K562 (cell line): ENCODE measurements around the gene SMYD2. TPM values are rescaled to one million over a fixed set of nuclear protein-coding genes. Genes with fewer than 3 reads are reported as not detected.

Experiments used
- ATAC-seq: fragments of 200-7000 bp; cut with Tn5 transposase; 3 replicates; pipeline ENCODE4 v1.9.1; 2020; ENCODE audit warnings: moderate library complexity
- BruUV-seq: library from RNA; stranded (reverse); fragments of 400-500 nt; replicated peaks from 2 replicates; lab custom pipeline; 2021; lab: Mats Ljungman, UMichigan
- CTCF ChIA-PET: fragments of 300-600 bp; formaldehyde crosslinking; extraction: SDS; loops from one replicate; lab custom pipeline; 2021; ENCODE audit warnings: low intra/inter-chr PET ratio; lab: Yijun Ruan, JAX
- POLR2A ChIA-PET: fragments of 300-600, 350-650 bp; sonication (Branson Sonifier 250); formaldehyde crosslinking; extraction: SDS; loops from one replicate; lab custom pipeline; 2021; ENCODE audit warnings: antibody characterized with exemption, inconsistent platforms; lab: Yijun Ruan, JAX
- DNase-seq, 4 experiments: peaks; one replicate each; pipeline versions ENCODE4 v3.0.0 to v3.0.0-alpha.2; 2011 to 2018; ENCODE audit warnings: low spot score in 3 of 4, mixed read lengths in 3 of 4; ENCODE audit errors: extremely low read depth in 1 of 4
- FAIRE-seq: peaks from 2 replicates; lab custom pipeline; 2011; peaks lifted over from hg19 to GRCh38; lab: Jason Lieb, UNC
- H2AFZ ChIP-seq: 2 replicates; pipeline ENCODE4 v1.6.0; 2011; ENCODE audit warnings: low read depth, low read length, control low read depth, inconsistent platforms
- H3K27ac ChIP-seq: fragments of 200-600 bp; 3 replicates; pipeline ENCODE4 v1.8.0; 2011; ENCODE audit warnings: low read depth, mild to moderate bottlenecking, control low read depth, inconsistent platforms, low read length, moderate library complexity, mixed read lengths; ENCODE audit errors: extremely low read depth
- H3K27me3 ChIP-seq, 2 experiments: fragments of 300-600 bp in 1 of 2; 2 replicates in 1 of 2; 3 replicates in 1 of 2; pipeline versions ENCODE4 v1.6.0 to v1.8.0; 2011; ENCODE audit warnings: inconsistent platforms in 2 of 2, low read length in 2 of 2, mild to moderate bottlenecking in 1 of 2, mixed read lengths in 1 of 2, moderate library complexity in 1 of 2; ENCODE audit not compliant: control insufficient read depth in 2 of 2, insufficient read depth in 2 of 2
- H3K36me3 ChIP-seq: fragments of 300-600 bp; 3 replicates; pipeline ENCODE4 v1.8.0; 2011; ENCODE audit warnings: mild to moderate bottlenecking, low read length, inconsistent platforms; ENCODE audit not compliant: control insufficient read depth, insufficient read depth
- H3K4me1 ChIP-seq, 2 experiments: fragments of 200-600 bp in 1 of 2; replicated peaks in 1 of 2; 2 replicates in 1 of 2; 3 replicates in 1 of 2; pipeline versions ENCODE4 v1.5.1 to v1.8.0; 2011; ENCODE audit warnings: inconsistent platforms in 2 of 2, low read length in 2 of 2, mild to moderate bottlenecking in 1 of 2, mixed read lengths in 1 of 2, moderate library complexity in 1 of 2; ENCODE audit not compliant: control insufficient read depth in 2 of 2, insufficient read depth in 2 of 2
- H3K4me2 ChIP-seq: 2 replicates; pipeline ENCODE4 v1.6.1; 2011; ENCODE audit warnings: low read length, control low read depth, inconsistent platforms, mixed read lengths; ENCODE audit not compliant: insufficient read depth
- H3K4me3 ChIP-seq: fragments of 200-600 bp; sonication (generic), shearing (Covaris generic); 2 replicates; pipeline ENCODE4 v1.5.1; 2016; ENCODE audit warnings: control low read depth, inconsistent platforms
- H3K79me2 ChIP-seq: fragments of 200-600 bp; 3 replicates; pipeline ENCODE4 v1.8.0; 2011; ENCODE audit warnings: low read length, inconsistent platforms; ENCODE audit not compliant: control insufficient read depth, insufficient read depth
- H3K9ac ChIP-seq, 2 experiments: 2 replicates each; pipeline versions ENCODE4 v1.6.0 to v1.6.1; 2011; ENCODE audit warnings: low read depth in 2 of 2, low read length in 2 of 2, control low read depth in 1 of 2, inconsistent platforms in 1 of 2, mild to moderate bottlenecking in 1 of 2, mixed read lengths in 1 of 2; ENCODE audit not compliant: insufficient read depth in 1 of 2
- H3K9me1 ChIP-seq: one replicate; pipeline ENCODE4 v1.6.0; 2011; ENCODE audit warnings: inconsistent platforms, mild to moderate bottlenecking, low read length, moderate library complexity; ENCODE audit not compliant: control insufficient read depth, insufficient read depth
- H3K9me3 ChIP-seq: replicated peaks from 2 replicates; pipeline ENCODE4 v1.5.1; 2011; ENCODE audit warnings: low read depth, low read length, inconsistent platforms; ENCODE audit not compliant: control insufficient read depth, insufficient read depth
- H4K20me1 ChIP-seq: replicated peaks from 2 replicates; pipeline ENCODE4 v1.6.1; 2011; ENCODE audit warnings: low read length, inconsistent platforms, mixed read lengths; ENCODE audit not compliant: control insufficient read depth, insufficient read depth
- ARID1B ChIP-seq: fragments of 450-650 bp; IDR thresholded peaks from 2 replicates; pipeline ENCODE4 v1.6.1; 2016; ENCODE audit warnings: antibody characterized with exemption, mild to moderate bottlenecking, inconsistent platforms
- ARID3B ChIP-seq: fragments of 250-450 bp; sonication (Bioruptor Pico); IDR thresholded peaks from 2 replicates; pipeline ENCODE4 v1.4.0; 2020; ENCODE audit warnings: borderline replicate concordance
- BACH1 ChIP-seq: fragments of 200-800 bp; sonication (Bioruptor generic); IDR thresholded peaks from 2 replicates; pipeline ENCODE4 v1.6.1; 2016; ENCODE audit warnings: missing genetic modification characterization, missing compliant biosample characterization
- ERF ChIP-seq: fragments of 450-650 bp; formaldehyde crosslinking; IDR thresholded peaks from 2 replicates; pipeline ENCODE4 v1.4.0; 2020; ENCODE audit warnings: mild to moderate bottlenecking, mixed read lengths
- GATAD2B ChIP-seq: fragments of 450-650 bp; IDR thresholded peaks from 2 replicates; pipeline ENCODE4 v1.6.1; 2017; ENCODE audit warnings: mild to moderate bottlenecking, borderline replicate concordance
- NCOA2 ChIP-seq, 2 experiments: fragments of 450-650 bp; IDR thresholded peaks; 2 replicates each; pipeline ENCODE4 v1.6.1; 2018; ENCODE audit warnings: mild to moderate bottlenecking in 2 of 2, moderate library complexity in 1 of 2; ENCODE audit not compliant: partially characterized antibody in 2 of 2
- TCF7L2 ChIP-seq: fragments of 150-350 bp; IDR thresholded peaks from 2 replicates; pipeline ENCODE4 v1.6.1; 2016; ENCODE audit warnings: low read depth, mild to moderate bottlenecking, low read length, moderate library complexity
- TGIF2 ChIP-seq: sonication (generic); formaldehyde crosslinking; IDR thresholded peaks from 2 replicates; pipeline ENCODE4 v1.8.1; 2022; ENCODE audit warnings: mild to moderate bottlenecking, missing genetic modification reagents, moderate library complexity
- WGBS: fragments of 100-300 bp; shearing (Covaris generic); methylation state at CpG from one replicate; pipeline ENCODE4 v1.1.6; 2016; ENCODE audit warnings: low coverage, mixed read lengths; ENCODE audit not compliant: insufficient coverage; ENCODE audit errors: missing lambda C conversion rate; 5-methylcytosine and 5-hydroxymethylcytosine counted together
- in situ Hi-C: fragments of 300-500 bp; cut with MboI; formaldehyde crosslinking; loops from 4 replicates; pipeline ENCODE4 v1.15.0; 2018; ENCODE audit warnings: inconsistent platforms, mixed read lengths
- intact Hi-C: fragments of 100-400 bp; cut with micrococcal nuclease; formaldehyde crosslinking; loops from 2 replicates; pipeline ENCODE4 v1.14.2; 2022
- polyA plus RNA-seq, 8 experiments: library from polyadenylated mRNA; depleted of rRNA in 4 of 8; stranded (reverse) in 5 of 8; unstranded in 3 of 8; fragments of >200 nt; fragmentation: Nextera tagmentation in 2 of 8; fragmentation: Illumina TruSeq in 1 of 8; extraction: Ambion mirVana in 2 of 8; extraction: Trizol in 1 of 8; gene quantifications; 2 replicates each; pipeline versions ENCODE4 v1.2.1 to v1.2.3, GENCODE V29; 2011 to 2014; ENCODE audit warnings: inconsistent platforms in 1 of 8, missing spikeins in 1 of 8
- total RNA-seq, 7 experiments: library from RNA; depleted of rRNA in 6 of 7; stranded (reverse); fragments of >200 nt in 6 of 7; fragmentation: Illumina TruSeq in 2 of 7; extraction: Trizol in 2 of 7; gene quantifications; 2 replicates each; pipeline versions ENCODE4 v1.2.1 to v1.2.3, GENCODE V29; 2011 to 2021; ENCODE audit warnings: low replicate concordance in 1 of 7

SMYD2 gene
- total and polyA plus RNA-seq, 9 of the 15 experiments (the other 6 are each of a cell fraction or from before 2014, with no cell fraction given) = 13.8 to 81.3 (median 39.9) TPM

GRCh38 chr1:214233856-214234634 is 46.9 kb upstream of the SMYD2 start:
- FAIRE-seq (no peak), DNase-seq (no peak), ATAC-seq (no peak)
- intact Hi-C loops (no loop called here), in situ Hi-C loops (no loop called here)
- H3K4me3 ChIP-seq = no peak overlapping the region
- POLR2A ChIA-PET = no interaction called here
- CTCF ChIA-PET = no interaction called here
- H3K4me1 ChIP-seq = no peaks in the 10 kb centered on the region
- H3K9me3 ChIP-seq = no peaks in the 10 kb centered on the region
- peaks cover 8 to 21% of the 10 kb centered on the region in 2 experiments; a peak in 3 of 5 replicates for H3K27me3 ChIP-seq
- H3K36me3 ChIP-seq = no peaks in the 10 kb centered on the region
- 7% methylated on average over 9 of the region's 9 CpGs for WGBS
- H3K79me2 ChIP-seq = no peaks in the 10 kb centered on the region
- BruUV-seq = no TSS peak
- H3K27ac ChIP-seq = no peak overlapping the region
- 0 out of 2 replicates have a peak, but pooled peaks cover 6% of the 10 kb centered on the region for H4K20me1 ChIP-seq
- H3K9ac ChIP-seq = no peak overlapping the region
- TF ChIP-seq BACH1 (tag) (no peak), ARID3B (CRISPR knock-in tag) (no peak), TCF7L2 (no peak), NCOA2 (IDR thresholded peaks at IDR 0.05; ENCODE audit: partially characterized antibody in 2 of 2) (no peak), ARID1B (no peak), ERF (CRISPR knock-in tag) (no peak), TGIF2 (CRISPR knock-in tag) (no peak), GATAD2B (no peak)
- H3K9me1 ChIP-seq = no peaks in the 10 kb centered on the region
- H2AFZ ChIP-seq = no peak overlapping the region
- no peak overlapping the region for H3K4me2 ChIP-seq
